ENCODE data around the gene NPR2.

- no peak for TF ChIP-seq CTCF (IDR thresholded peaks at IDR 0.05; ENCODE audit: extremely low read depth in 1 of 2, insufficient read depth in 1 of 2, low read depth in 1 of 2, low read length in 2 of 2)
- TF ChIP-seq MAX (IDR thresholded peaks at IDR 0.05; ENCODE audit: insufficient read depth, insufficient read length): no peak
- TF ChIP-seq POLR2AphosphoS5 (IDR thresholded peaks at IDR 0.05; ENCODE audit: insufficient read depth, low read depth, low read length): no peak
- TF ChIP-seq FOS (IDR thresholded peaks at IDR 0.05; ENCODE audit: borderline replicate concordance, insufficient read depth, low read length): no peak
- TF ChIP-seq EZH2 (IDR thresholded peaks at IDR 0.05; ENCODE audit: borderline replicate concordance, low read depth, low read length, severe bottlenecking): no peak
- no peak for TF ChIP-seq POLR2A (IDR thresholded peaks at IDR 0.05; ENCODE audit: low read depth, low read length)
- TF ChIP-seq GATA2 (IDR thresholded peaks at IDR 0.05; ENCODE audit: insufficient read depth, insufficient read length, low read depth, low read length): no peak
Measured at GRCh38 chr9:35763181-35763580, 28.2 kb upstream of the NPR2 start.
